AG09309 (cell line): Measurements from ENCODE around the gene KAZALD1.

Experiments used
- DNase-seq: peaks from one replicate; pipeline ENCODE4 v3.0.0-alpha.2; 2010; ENCODE audit warnings: low read depth
- H3K4me3 ChIP-seq: 2 replicates; pipeline ENCODE4 v1.5.1; 2011; ENCODE audit warnings: mild to moderate bottlenecking, low read depth, low read length, moderate library complexity; ENCODE audit not compliant: control insufficient read depth
- TF ChIP-seq, protein P1 (sequence below): IDR thresholded peaks from 2 replicates; pipeline ENCODE4 v1.5.1; 2011; ENCODE audit warnings: mild to moderate bottlenecking, low read depth, low read length, inconsistent platforms; ENCODE audit not compliant: insufficient read depth, control insufficient read depth; ENCODE audit errors: missing control alignments

Gene KAZALD1

DNA sequence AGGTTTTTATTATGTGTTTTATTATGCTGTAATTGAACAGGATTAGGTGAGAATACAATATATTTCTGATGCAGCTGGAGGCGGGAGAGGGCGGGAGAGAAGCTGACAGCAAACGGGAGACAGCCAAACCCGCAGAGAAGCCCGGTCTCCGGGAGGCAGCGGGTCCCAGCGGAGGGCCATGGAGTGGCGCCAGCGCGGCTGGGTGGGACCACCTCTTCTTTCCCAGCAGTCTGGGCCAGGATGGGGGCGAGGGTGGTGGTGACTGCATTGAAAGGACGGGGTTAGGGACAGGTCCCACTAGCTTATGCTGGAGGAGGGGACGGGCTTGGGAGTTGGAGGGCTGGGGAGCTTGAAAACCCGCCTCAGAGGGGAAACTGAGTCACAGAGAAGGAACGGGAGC, 14.5 kb upstream of the KAZALD1 start:
- H3K4me3 ChIP-seq, result no peak overlapping the region
- no peak for DNase-seq
- TF ChIP-seq, protein P1, sequence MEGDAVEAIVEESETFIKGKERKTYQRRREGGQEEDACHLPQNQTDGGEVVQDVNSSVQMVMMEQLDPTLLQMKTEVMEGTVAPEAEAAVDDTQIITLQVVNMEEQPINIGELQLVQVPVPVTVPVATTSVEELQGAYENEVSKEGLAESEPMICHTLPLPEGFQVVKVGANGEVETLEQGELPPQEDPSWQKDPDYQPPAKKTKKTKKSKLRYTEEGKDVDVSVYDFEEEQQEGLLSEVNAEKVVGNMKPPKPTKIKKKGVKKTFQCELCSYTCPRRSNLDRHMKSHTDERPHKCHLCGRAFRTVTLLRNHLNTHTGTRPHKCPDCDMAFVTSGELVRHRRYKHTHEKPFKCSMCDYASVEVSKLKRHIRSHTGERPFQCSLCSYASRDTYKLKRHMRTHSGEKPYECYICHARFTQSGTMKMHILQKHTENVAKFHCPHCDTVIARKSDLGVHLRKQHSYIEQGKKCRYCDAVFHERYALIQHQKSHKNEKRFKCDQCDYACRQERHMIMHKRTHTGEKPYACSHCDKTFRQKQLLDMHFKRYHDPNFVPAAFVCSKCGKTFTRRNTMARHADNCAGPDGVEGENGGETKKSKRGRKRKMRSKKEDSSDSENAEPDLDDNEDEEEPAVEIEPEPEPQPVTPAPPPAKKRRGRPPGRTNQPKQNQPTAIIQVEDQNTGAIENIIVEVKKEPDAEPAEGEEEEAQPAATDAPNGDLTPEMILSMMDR, result no peak

DNA sequence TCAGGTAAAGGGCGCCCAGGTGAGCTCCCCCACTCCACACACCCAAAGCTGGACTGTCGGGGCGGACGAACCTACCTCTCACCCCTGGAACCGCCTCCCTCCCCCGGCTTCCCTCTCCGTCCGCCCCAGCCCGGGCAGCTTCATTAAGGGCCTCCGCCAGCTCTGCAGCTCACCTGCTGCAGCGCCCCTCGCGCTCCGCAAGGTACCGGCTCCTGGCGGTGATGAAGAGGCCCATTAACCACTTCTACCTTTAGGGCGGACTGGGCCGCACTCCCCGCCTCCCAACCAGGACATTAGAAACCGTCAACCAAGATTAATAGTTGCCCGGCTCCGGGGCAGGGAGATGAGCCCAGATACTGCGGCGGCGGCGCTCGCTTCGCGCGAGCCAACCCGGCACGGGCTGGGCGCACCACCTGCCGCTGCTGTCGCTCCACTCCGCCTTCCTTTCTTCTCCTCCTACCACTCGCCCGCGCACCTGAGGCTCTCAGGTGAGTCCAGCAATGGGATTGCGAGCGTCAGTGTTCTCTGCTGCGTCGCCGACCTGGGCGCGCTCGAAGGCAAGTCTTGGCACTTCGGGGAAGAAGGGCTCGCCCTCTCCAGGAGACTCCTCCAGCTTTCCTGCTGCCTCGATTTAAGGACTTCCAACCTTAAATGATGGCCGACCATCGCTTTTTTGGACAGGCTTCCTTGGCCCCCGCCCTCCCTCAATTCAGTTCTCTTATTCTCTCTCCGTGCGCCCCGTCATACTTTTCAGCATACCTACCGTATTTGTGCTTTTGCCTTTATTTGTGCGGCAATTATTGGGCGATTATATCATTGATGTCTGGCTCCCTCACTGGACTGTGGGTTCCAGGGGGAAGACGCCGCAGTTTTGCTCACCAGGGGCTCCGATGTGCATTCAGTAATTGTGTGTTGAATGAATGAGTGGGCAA, 13.6 kb upstream of the KAZALD1 start:
- DNase-seq, result no peak
- no peak overlapping the region for H3K4me3 ChIP-seq
- TF ChIP-seq, protein P1, result no peak

DNA sequence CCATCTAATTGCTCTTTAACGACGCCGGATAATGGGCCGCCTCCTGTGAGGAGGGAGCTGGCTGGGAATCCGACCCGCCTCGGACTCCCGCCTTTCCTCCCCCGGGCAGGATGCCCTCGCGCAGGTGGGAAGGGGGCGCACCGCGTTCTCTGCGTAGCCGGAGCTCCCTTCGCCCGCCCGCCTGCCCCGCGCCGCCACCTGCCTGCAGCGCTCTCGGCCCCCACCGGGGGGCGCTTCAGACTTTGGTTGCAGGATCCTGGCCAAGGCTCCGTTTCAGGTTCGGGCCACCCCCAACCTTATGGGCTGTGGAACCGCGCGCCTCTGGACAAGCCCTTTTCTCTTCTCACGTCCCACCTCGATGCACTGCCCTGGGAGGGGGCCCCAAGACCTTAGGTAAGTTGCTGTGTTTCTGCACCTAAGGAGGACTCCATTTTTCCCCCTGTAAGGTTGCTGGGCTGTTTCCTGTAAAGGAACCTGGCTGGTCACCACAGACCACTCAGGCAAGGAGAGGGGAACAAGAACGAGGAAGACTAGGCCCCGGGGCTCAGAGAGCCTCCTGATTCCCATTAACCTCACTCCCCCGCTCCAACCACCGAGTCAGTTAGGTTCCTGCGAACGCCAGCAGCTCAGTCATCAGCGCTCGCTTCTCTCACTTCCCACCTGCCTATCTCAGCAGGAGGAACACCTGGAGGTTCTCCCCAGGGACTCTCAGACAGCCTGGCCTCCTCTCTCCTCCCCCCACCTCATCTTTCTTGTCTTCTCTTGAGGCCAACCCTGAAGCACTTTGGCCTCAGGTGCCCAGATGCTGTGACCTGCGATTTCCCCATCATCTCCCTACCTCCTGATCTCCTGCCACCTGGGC, 11.3 kb upstream of the KAZALD1 start:
- TF ChIP-seq, protein P1, result peak; percentile 77
- no peak for DNase-seq
- H3K4me3 ChIP-seq, result peak overlapping the region; percentile 6

DNA sequence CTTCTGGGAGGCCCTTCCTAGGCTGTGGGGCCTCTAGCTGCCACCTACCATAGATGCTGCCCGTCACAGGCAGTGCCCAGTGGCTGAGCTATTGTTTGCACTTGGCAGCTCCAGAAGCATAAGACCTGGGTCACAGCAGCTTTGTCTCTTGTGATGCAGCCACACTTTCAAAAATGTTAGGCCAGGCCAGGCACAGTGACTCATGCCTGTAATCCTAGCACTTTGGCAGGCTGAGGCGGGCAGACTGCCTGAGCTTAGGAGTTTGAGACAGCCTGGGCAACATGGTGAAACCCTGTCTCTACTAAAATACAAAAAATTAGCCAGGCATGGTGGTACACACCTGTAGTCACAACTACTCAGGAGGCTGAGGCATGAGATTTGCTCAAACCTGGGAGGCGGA, 9.5 kb upstream of the KAZALD1 start:
- TF ChIP-seq, protein P1, result no peak
- DNase-seq, result no peak
- H3K4me3 ChIP-seq, result no peak overlapping the region

DNA sequence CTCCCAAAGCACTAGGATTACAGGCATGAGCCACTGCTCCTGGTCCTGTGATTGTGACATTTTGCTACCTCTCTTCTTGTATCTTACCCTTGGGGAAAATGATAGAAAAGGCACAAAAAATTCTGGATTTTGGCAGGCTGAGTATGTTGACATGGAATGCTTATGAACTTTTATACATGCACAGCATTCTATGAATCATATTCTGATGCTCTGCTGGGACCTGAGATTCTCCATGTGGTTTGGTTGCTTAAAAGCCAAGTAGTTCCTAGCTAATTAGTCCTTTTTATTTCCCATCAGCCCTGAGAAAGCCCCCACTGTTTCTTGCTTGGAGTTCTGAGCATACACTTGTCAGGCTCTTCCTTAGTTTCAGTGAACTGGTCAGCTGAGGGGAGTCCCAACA, 8.3 kb upstream of the KAZALD1 start:
- TF ChIP-seq, protein P1, result no peak
- DNase-seq, result no peak
- H3K4me3 ChIP-seq, result no peak overlapping the region

DNA sequence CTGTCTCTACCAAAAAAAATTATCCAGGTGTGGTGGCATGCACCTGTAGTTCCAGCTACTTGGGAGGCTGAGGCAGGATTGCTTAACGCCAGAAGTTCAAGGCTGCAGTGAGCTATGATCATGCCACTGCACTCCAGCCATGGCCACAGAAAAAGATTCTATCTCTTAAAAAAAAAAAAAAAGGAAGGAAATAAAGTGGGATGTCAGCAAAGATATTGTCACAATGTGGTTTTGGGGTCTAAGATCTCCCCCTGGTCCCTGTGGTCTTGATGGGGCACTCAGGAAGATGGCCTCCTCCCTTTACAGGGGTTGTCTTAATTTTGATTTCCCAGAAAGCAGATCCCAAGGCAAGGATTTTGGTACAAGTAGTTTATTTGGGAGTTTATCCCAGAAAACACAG, 7.4 kb upstream of the KAZALD1 start:
- TF ChIP-seq, protein P1, result no peak
- no peak overlapping the region for H3K4me3 ChIP-seq
- no peak for DNase-seq
